HepG2 (cell line): ENCODE results near the gene SATB2. TPM values are rescaled to one million over a fixed set of nuclear protein-coding genes. Genes with fewer than 3 reads are reported as not detected.

Experiments used
- CREB1 ChIP-seq, 2 experiments: fragments of 450-650 bp in 1 of 2; IDR thresholded peaks; 2 replicates each; pipeline ENCODE4 v1.6.1; 2016 to 2017; ENCODE audit warnings: control low read depth in 1 of 2, mild to moderate bottlenecking in 1 of 2, missing compliant biosample characterization in 1 of 2, missing genetic modification characterization in 1 of 2
- GABPA ChIP-seq, 2 experiments: IDR thresholded peaks; 2 replicates each; pipeline ENCODE4 v1.6.1; 2011 to 2016; ENCODE audit warnings: low read depth in 2 of 2, low read length in 1 of 2, missing biosample characterization in 1 of 2, missing genetic modification characterization in 1 of 2
- MAFG ChIP-seq: sonication (generic); formaldehyde crosslinking; IDR thresholded peaks from 2 replicates; pipeline ENCODE4 v1.5.1; 2020; ENCODE audit warnings: mild to moderate bottlenecking, missing genetic modification reagents
- MBD4 ChIP-seq: IDR thresholded peaks from 2 replicates; pipeline ENCODE4 v1.6.1; 2012; ENCODE audit warnings: low read length, inconsistent platforms, borderline replicate concordance
- POLR2AphosphoS2 ChIP-seq: IDR thresholded peaks from 2 replicates; pipeline ENCODE4 v1.6.1; 2011; ENCODE audit warnings: low read depth, low read length, improper control_type of control experiment
- TBX3 ChIP-seq: fragments of 450-650 bp; IDR thresholded peaks from 2 replicates; pipeline ENCODE4 v1.6.1; 2017; ENCODE audit warnings: antibody characterized with exemption, mild to moderate bottlenecking, inconsistent platforms, borderline replicate concordance
- ZFP36 ChIP-seq: fragments of 150-350 bp; IDR thresholded peaks from 2 replicates; pipeline ENCODE4 v1.6.1; 2018; ENCODE audit warnings: borderline replicate concordance, low read length, low read depth; ENCODE audit not compliant: partially characterized antibody
- ZNF18 ChIP-seq: sonication (generic); formaldehyde crosslinking; IDR thresholded peaks from 2 replicates; pipeline ENCODE4 v1.8.0; 2022; ENCODE audit warnings: mild to moderate bottlenecking, missing genetic modification reagents; ENCODE audit not compliant: insufficient replicate concordance
- ZNF30 ChIP-seq: sonication (generic); formaldehyde crosslinking; IDR thresholded peaks from 2 replicates; pipeline ENCODE4 v1.5.0; 2020; ENCODE audit warnings: mild to moderate bottlenecking, missing genetic modification reagents
- ZNF34 ChIP-seq: sonication (generic); formaldehyde crosslinking; IDR thresholded peaks from 2 replicates; pipeline ENCODE4 v1.4.0; 2020; ENCODE audit warnings: mild to moderate bottlenecking, missing genetic modification reagents, borderline replicate concordance
- ZNF574 ChIP-seq: sonication (generic); formaldehyde crosslinking; IDR thresholded peaks from 2 replicates; pipeline ENCODE4 v1.4.0; 2020; ENCODE audit warnings: missing genetic modification reagents
- ZSCAN21 ChIP-seq: sonication (generic); formaldehyde crosslinking; IDR thresholded peaks from 2 replicates; pipeline ENCODE4 v1.8.0; 2022; ENCODE audit warnings: mild to moderate bottlenecking, missing genetic modification reagents, moderate library complexity, borderline replicate concordance
- polyA plus RNA-seq, 8 experiments: library from polyadenylated mRNA; depleted of rRNA in 3 of 8; stranded (reverse) in 7 of 8; unstranded in 1 of 8; fragments of >200 nt; fragmentation: Illumina TruSeq in 4 of 8; extraction: Trizol in 4 of 8; gene quantifications; 2 replicates each; pipeline versions ENCODE4 v1.2.1 to v1.2.3, GENCODE V29; 2011 to 2016; ENCODE audit warnings: low read depth in 4 of 8, missing spikeins in 1 of 8, mixed read lengths in 1 of 8; ENCODE audit not compliant: insufficient read depth in 1 of 8
- total RNA-seq, 5 experiments: library from RNA; depleted of rRNA; stranded (reverse); fragments of >200 nt; fragmentation: Illumina TruSeq; extraction: Trizol; gene quantifications; 2 replicates each; pipeline ENCODE4 v1.2.3, GENCODE V29; 2016; ENCODE audit warnings: low read depth in 1 of 5
- TF ChIP-seq, protein P1 (sequence below): sonication (generic); formaldehyde crosslinking; IDR thresholded peaks from 2 replicates; pipeline ENCODE4 v1.8.1; 2022; ENCODE audit warnings: low read depth, mild to moderate bottlenecking, missing genetic modification reagents
- TF ChIP-seq, protein P2 (sequence below): sonication (generic); formaldehyde crosslinking; IDR thresholded peaks from 2 replicates; pipeline ENCODE4 v1.9.0; 2022; ENCODE audit warnings: low read depth, missing genetic modification reagents
- TF ChIP-seq, protein P3 (sequence below): IDR thresholded peaks from 2 replicates; pipeline ENCODE4 v1.6.1; 2018; ENCODE audit warnings: missing genetic modification reagents, mild to moderate bottlenecking, missing compliant biosample characterization

The SATB2 gene
- total and polyA plus RNA-seq, 2 of the 13 experiments (the other 11 are each of a cell fraction or from before 2014, with no cell fraction given): 2.5 to 5.5 TPM

DNA sequence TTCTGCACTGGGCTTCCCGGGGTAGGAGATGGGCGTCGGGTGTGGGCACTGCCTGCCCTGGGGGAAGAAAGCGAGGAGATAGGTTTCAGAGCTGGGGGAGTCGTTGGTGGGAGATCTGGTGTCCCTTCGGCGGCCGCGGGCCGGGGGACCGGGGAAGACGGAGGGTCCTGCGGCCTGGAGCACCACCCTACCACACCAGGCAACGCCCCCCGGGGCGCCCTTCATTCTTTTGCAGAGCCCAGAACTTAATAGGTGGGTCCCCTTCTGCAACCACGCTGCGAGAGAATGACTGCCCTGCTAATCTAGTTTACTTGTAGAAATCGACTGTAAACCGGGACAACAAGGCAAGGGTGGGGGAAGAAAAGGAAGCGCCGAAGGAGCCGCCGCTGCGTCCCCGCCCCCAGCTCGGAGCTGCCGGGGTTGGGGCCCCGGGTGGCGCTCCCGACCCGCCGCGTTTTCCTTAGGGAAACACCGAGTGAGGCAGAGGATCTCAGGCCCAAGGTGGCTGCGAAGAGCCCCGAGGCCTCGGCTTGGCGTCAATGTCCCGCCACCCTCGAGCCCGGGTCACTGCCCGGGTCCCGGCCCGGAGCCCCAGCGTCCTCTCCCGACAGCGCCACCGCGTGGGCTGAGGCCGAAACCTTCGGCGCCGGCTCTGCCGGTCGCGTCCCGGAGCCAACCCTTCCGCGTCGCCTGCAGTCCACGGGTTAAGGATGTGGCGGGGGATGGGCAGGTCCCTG, 5.4 kb upstream of the SATB2 start (continued):
- TF ChIP-seq, protein P1, sequence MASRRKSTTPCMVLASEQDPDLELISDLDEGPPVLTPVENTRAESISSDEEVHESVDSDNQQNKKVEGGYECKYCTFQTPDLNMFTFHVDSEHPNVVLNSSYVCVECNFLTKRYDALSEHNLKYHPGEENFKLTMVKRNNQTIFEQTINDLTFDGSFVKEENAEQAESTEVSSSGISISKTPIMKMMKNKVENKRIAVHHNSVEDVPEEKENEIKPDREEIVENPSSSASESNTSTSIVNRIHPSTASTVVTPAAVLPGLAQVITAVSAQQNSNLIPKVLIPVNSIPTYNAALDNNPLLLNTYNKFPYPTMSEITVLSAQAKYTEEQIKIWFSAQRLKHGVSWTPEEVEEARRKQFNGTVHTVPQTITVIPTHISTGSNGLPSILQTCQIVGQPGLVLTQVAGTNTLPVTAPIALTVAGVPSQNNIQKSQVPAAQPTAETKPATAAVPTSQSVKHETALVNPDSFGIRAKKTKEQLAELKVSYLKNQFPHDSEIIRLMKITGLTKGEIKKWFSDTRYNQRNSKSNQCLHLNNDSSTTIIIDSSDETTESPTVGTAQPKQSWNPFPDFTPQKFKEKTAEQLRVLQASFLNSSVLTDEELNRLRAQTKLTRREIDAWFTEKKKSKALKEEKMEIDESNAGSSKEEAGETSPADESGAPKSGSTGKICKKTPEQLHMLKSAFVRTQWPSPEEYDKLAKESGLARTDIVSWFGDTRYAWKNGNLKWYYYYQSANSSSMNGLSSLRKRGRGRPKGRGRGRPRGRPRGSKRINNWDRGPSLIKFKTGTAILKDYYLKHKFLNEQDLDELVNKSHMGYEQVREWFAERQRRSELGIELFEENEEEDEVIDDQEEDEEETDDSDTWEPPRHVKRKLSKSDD (CRISPR knock-in tag): peak; percentile 82; the same call in 1 of the 2 replicates
- no peak for TF ChIP-seq MAFG (CRISPR knock-in tag)
- no peak for TF ChIP-seq ZNF34
- TF ChIP-seq, protein P2, sequence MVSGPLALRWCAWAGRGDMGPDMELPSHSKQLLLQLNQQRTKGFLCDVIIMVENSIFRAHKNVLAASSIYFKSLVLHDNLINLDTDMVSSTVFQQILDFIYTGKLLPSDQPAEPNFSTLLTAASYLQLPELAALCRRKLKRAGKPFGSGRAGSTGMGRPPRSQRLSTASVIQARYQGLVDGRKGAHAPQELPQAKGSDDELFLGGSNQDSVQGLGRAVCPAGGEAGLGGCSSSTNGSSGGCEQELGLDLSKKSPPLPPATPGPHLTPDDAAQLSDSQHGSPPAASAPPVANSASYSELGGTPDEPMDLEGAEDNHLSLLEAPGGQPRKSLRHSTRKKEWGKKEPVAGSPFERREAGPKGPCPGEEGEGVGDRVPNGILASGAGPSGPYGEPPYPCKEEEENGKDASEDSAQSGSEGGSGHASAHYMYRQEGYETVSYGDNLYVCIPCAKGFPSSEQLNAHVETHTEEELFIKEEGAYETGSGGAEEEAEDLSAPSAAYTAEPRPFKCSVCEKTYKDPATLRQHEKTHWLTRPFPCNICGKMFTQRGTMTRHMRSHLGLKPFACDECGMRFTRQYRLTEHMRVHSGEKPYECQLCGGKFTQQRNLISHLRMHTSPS (CRISPR knock-in tag): no peak
- no peak for TF ChIP-seq GABPA (IDR thresholded peaks at IDR 0.05; ENCODE audit: low read depth, low read length)
- TF ChIP-seq GABPA (CRISPR knock-in tag; IDR thresholded peaks at IDR 0.05; ENCODE audit: low read depth): no peak
- 0 out of 2 replicates have a peak, but pooled peaks have one; percentile 55 for TF ChIP-seq ZNF30 (CRISPR knock-in tag)
- TF ChIP-seq, protein P3, sequence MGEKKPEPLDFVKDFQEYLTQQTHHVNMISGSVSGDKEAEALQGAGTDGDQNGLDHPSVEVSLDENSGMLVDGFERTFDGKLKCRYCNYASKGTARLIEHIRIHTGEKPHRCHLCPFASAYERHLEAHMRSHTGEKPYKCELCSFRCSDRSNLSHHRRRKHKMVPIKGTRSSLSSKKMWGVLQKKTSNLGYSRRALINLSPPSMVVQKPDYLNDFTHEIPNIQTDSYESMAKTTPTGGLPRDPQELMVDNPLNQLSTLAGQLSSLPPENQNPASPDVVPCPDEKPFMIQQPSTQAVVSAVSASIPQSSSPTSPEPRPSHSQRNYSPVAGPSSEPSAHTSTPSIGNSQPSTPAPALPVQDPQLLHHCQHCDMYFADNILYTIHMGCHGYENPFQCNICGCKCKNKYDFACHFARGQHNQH (CRISPR knock-in tag): no peak
- TF ChIP-seq POLR2AphosphoS2: no peak
- TF ChIP-seq ZSCAN21: peak; percentile 60; the same call in 1 of the 2 replicates
- no peak for TF ChIP-seq ZNF18 (CRISPR knock-in tag)
- no peak for TF ChIP-seq TBX3
- TF ChIP-seq ZNF574 (CRISPR knock-in tag): peak; percentile 83
- no peak for TF ChIP-seq MBD4
- no peak for TF ChIP-seq ZFP36
- TF ChIP-seq CREB1 (IDR thresholded peaks at IDR 0.05): no peak
- TF ChIP-seq CREB1 (CRISPR knock-in tag; IDR thresholded peaks at IDR 0.05): no peak
